T-helper 2 cell treated with Interferon-gamma antibody and Interleukin-4, amounts not matched to agents 5 μg/mL and 100 μg/mL, for 36 hours (primary cell): ENCODE measurements around the gene KCNC4.

Experiments used
- DNase-seq: peaks from one replicate; pipeline ENCODE4 v3.0.0; 2021; ENCODE audit warnings: low spot score
- H3K27ac Mint-ChIP-seq: one replicate; pipeline ENCODE4 v1.8.0; 2021; ENCODE audit warnings: mild to moderate bottlenecking, mixed read lengths
- H3K27me3 Mint-ChIP-seq: one replicate; pipeline ENCODE4 v1.8.0; 2021; ENCODE audit warnings: low read depth, mixed read lengths
- H3K36me3 Mint-ChIP-seq: one replicate; pipeline ENCODE4 v1.8.0; 2021; ENCODE audit warnings: low read depth, mixed read lengths
- H3K4me1 Mint-ChIP-seq: one replicate; pipeline ENCODE4 v1.8.0; 2021; ENCODE audit warnings: low read depth, mixed read lengths
- H3K4me3 Mint-ChIP-seq: one replicate; pipeline ENCODE4 v1.8.0; 2022; ENCODE audit warnings: mild to moderate bottlenecking, moderate library complexity, mixed read lengths
- H3K9me3 Mint-ChIP-seq: one replicate; pipeline ENCODE4 v1.8.0; 2021; ENCODE audit warnings: mixed read lengths

KCNC4 gene

DNA sequence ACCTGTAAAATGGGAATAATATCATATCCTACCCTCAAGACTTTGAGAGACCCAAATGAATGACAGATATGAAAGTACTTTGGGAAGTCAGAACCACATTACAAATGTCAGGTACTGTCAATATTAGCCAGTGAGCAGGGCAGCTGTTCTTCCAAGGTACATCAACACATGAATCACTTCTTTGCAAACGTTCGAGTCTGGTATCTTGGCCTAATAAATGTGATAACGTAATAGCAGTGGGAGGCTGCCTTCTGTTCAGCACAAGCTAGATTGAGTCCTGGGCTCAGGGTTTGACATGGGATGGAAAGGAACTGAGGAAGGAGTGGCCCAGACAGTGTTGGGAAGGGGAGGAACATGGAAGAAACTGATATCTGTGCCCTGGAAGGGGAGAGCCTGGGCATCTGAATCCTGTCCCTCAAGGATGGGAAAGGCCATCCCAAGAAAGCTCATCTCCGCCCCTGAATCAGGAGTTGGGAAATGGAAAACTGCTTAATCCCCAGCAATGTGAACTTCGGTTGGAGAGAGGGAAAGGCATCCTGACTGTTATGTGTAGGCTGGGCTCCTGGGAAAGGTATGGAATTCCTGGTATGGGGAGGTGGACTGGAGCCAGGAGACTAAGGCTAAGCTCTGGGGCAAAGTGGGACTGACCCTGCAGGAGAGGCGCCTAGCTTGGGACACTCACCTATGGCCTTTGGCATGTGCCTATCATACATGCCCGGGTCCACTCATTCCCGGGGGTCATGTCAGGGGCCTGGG lies 14.3 kb downstream of the KCNC4 start:
- no peaks in the 10 kb centered on the region for H3K36me3 Mint-ChIP-seq
- H3K27me3 Mint-ChIP-seq: no peaks in the 10 kb centered on the region
- no peak overlapping the region for H3K4me3 Mint-ChIP-seq
- H3K4me1 Mint-ChIP-seq: no peaks in the 10 kb centered on the region
- DNase-seq: no peak
- no peak overlapping the region for H3K27ac Mint-ChIP-seq
- no peaks in the 10 kb centered on the region for H3K9me3 Mint-ChIP-seq

DNA sequence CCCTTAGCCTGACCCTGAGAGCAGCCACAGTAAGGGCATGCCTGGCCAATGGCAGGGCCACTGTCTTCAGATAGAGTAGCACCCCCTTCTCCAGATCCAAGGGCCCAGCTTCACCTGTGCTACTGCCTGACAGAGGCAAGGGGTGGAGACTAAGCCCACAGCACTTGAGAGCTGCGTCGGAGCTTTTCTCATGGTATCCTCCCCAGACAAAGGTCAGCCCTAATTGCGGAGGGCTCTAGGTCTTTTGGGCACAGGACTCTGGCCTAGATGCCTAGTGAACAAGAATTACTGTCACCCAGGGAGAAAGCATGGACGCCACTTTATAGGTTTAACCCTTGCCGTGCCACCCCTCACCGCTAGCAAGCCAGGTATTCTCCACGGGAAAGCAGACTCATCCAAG lies 15.1 kb downstream of the KCNC4 start:
- DNase-seq: no peak
- Mint-ChIP-seq H3K27ac (no peak overlapping the region), H3K4me3 (no peak overlapping the region), H3K27me3 (no peaks in the 10 kb centered on the region), H3K4me1 (no peaks in the 10 kb centered on the region), H3K9me3 (no peaks in the 10 kb centered on the region), H3K36me3 (no peaks in the 10 kb centered on the region)

DNA sequence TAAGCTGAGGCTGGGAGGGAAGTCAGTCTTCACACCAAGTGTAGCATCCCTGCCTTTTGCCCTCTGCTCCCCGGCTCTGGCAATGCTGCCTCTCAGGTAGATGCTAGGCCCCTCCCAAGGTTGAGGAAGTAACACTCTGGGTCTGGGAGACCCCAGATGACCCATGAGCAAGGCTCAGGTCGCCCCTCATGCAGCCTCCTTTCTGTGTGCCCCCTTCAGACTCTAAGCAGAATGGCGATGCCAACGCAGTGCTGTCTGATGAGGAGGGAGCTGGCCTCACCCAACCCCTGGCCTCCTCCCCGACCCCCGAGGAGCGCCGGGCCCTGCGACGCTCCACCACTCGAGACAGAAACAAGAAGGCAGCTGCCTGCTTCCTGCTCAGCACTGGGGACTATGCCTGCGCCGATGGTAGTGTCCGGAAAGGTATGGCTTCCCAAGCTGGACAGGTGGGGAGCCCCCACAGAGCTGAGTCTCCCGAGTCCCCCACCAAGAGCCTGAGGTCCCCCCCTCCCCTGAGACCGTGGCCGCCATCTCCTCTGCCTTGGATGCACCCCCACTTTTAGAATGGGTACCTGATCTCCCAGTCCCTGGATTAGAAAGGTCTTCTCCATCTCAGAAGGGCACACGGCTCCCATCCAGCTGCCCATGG lies 15.8 kb downstream of the KCNC4 start:
- no peak for DNase-seq
- Mint-ChIP-seq H3K4me1 (no peaks in the 10 kb centered on the region), H3K27ac (no peak overlapping the region), H3K9me3 (no peaks in the 10 kb centered on the region), H3K27me3 (no peaks in the 10 kb centered on the region), H3K4me3 (no peak overlapping the region), H3K36me3 (no peaks in the 10 kb centered on the region)

DNA sequence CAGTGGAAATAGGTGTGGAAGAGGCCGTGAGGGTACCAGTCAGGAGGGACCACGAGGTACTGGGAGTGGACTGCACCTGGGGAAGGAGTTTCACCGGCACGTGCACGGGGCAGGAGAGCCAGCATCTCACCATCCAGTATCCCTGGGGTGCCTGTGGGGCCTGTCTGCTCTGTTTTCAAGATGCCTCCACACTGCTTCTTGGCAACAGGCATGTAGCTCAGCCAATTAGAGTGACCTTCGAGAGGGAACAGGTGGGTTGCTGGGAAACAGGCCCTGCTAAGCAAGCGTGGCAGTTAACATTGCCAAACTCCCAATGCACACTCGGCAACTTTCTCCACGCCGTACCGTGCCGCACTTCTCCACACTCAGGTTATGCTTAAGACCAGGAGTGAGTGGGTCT lies 17.7 kb downstream of the KCNC4 start:
- H3K9me3 Mint-ChIP-seq: no peaks in the 10 kb centered on the region
- no peaks in the 10 kb centered on the region for H3K4me1 Mint-ChIP-seq
- no peak for DNase-seq
- no peak overlapping the region for H3K27ac Mint-ChIP-seq
- H3K27me3 Mint-ChIP-seq: no peaks in the 10 kb centered on the region
- no peak overlapping the region for H3K4me3 Mint-ChIP-seq
- H3K36me3 Mint-ChIP-seq: no peaks in the 10 kb centered on the region

DNA sequence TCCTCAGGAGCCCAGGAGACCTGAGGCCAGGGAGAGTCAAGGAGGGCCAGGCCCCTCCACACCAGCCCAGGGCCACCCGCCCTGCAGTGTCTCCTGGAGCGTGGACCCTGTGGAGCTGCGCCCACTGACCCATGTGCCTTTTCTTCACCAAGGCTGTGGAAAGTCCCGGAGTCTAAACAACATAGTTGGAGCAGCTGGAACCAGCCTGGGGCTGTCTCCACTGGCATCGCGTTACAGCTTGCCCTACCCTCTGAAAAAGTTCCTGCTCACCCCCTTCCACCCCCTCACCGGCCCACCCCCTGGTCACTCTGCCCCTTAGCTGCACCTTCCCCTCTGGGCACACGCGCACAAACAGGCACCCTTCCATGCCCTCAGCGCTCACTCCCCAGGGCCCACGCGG lies 18.3 kb downstream of the KCNC4 start:
- H3K9me3 Mint-ChIP-seq: no peaks in the 10 kb centered on the region
- H3K27me3 Mint-ChIP-seq: no peaks in the 10 kb centered on the region

DNA sequence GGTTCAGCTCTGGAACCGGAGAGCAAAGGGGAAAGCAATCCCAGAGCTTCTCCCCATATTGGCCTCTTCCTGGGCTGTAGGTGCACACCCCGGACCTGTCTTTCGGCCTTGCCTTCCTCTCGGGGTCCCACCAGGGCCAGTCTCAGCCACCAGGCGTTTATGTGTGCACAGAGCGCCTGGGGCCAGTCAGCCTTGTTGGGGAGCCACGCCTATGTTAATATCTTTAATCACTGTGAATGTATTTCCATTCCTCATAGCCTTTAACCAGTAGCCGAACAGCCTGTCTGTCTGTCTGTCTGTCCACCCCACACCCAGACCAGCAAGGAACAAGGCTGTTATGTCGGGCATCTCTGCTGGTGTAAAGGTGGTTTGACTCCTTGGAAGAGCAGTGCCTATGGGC lies 18.8 kb downstream of the KCNC4 start:
- DNase-seq: no peak
- Mint-ChIP-seq H3K27me3 (no peaks in the 10 kb centered on the region), H3K27ac (no peak overlapping the region), H3K9me3 (no peaks in the 10 kb centered on the region), H3K4me1 (no peaks in the 10 kb centered on the region), H3K4me3 (no peak overlapping the region), H3K36me3 (no peaks in the 10 kb centered on the region)

More for the DNA sequence above, 18.3 kb downstream of the KCNC4 start:
- Mint-ChIP-seq H3K27ac (no peak overlapping the region), H3K4me1 (no peaks in the 10 kb centered on the region), H3K4me3 (no peak overlapping the region), H3K36me3 (no peaks in the 10 kb centered on the region)
- no peak for DNase-seq

DNA sequence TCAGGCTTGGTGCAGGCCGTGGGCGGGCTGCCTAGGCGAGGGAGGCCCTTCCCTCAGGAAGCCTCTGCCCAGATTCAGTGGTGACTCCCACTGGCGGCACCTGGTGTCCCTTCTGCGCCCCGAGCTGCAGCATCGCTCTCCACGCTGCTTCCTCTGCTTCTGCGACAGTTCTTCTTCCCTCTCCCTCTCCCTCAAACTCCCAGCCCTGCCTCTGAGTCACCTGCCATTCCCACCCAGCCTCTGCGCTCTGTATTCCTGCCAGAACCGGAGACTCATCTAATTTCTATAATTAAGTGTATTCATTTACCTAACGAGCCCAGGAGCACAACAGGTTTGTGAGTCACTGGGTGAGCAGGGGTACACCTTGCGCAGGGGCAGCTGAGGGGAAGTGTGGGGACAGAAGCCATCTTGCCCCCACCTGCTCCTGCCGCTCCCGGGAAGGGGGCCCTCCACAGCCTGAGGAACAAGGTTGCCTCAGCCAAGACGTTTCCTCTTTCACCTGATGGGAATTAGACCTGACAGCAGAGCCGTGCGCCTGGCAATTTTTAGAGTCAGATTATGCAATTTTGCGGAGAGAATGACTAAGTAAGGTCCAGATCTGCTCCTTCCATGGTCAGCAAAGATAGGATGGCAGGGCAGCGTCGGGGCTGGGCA lies 19.4 kb downstream of the KCNC4 start:
- no peaks in the 10 kb centered on the region for H3K27me3 Mint-ChIP-seq
- no peak overlapping the region for H3K4me3 Mint-ChIP-seq
- H3K4me1 Mint-ChIP-seq: no peaks in the 10 kb centered on the region
- no peaks in the 10 kb centered on the region for H3K9me3 Mint-ChIP-seq
- no peak for DNase-seq
- no peak overlapping the region for H3K27ac Mint-ChIP-seq
- H3K36me3 Mint-ChIP-seq: no peaks in the 10 kb centered on the region

DNA sequence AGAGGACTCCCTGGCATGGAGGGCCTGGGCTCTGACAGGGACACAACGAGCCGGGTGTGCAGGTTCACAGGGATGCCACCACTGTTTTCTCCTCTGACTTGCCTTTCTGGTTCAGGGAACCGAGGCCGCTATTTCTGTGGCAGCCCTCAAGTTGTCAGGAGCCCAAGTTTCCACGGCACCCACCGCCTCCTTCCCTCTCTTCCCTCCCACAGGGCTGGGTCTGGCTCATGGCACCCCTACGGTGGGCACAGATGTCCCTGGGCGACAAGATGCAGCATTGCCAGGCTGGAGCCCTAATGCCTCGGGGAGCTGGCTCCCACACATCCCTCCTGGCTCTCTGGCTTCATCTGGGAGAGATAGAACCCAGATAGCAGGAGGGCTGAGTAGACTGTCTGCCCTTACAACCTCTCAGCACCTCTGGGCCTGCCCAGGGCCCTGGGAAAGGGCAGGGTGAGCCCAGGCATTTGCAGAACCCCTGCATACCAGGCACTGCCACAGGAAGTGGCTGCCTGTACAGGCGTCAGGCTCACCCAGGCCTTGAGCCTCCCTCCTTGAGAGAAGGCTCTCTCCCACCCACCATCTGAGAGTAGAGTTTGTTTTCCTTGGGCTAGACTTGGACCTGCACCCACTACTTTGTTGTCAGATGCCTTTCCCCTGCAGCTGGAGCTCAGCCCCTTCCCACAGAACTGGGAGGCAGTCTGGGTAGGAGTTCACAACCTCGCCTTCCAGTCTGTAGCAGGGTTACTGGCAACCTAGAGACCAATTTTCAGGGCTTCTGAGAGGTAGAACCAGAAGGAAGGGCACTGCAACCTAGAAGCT lies 20.5 kb downstream of the KCNC4 start:
- Mint-ChIP-seq H3K27me3 (no peaks in the 10 kb centered on the region), H3K36me3 (no peaks in the 10 kb centered on the region), H3K9me3 (no peaks in the 10 kb centered on the region), H3K27ac (no peak overlapping the region), H3K4me1 (peaks cover 7% of the 10 kb centered on the region), H3K4me3 (no peak overlapping the region)
- DNase-seq: no peak

DNA sequence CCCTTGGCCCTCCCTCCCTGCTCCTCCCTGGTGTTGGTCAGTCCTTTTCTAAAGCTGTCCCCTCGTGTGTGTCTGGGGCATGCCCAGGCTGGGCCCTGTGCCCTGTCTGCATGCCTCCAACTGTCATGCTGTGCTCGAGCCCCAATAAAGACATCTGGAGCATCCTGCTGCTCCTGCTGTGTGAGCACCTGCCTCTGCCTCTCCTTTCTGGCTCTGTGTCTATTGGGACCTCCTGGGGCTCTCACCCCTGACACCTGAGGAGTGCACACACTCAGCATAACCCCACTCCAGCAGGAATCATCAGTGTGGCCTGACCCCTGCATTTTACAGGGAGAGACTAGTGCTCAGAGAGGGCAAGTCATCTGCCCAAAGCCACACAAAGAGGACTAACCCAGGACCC lies 23.7 kb downstream of the KCNC4 start:
- Mint-ChIP-seq H3K9me3 (no peaks in the 10 kb centered on the region), H3K27ac (no peak overlapping the region), H3K4me3 (no peak overlapping the region), H3K4me1 (peaks cover 17% of the 10 kb centered on the region), H3K36me3 (no peaks in the 10 kb centered on the region), H3K27me3 (no peaks in the 10 kb centered on the region)
- no peak for DNase-seq

DNA sequence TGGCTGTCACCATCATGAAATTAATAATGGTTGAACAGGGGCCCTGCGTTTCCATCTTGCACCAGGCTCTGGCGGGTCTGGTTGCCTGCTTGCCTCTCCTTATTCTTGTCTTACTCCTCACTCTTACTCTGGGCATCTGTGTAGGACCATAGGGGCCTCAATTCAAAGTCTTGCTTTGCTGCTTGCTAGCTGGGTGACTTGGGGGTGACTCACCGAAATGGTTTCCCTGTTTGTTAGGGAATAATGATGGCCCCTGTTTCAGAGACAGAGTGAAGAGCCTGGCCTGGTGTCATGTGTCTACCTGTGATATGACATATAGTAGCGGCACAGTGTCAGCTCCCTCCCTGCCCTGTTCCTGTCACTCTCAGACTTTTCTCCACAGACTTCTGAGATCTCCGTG lies 24.6 kb downstream of the KCNC4 start:
- H3K4me1 Mint-ChIP-seq: peaks cover 17% of the 10 kb centered on the region
- no peaks in the 10 kb centered on the region for H3K27me3 Mint-ChIP-seq
- no peaks in the 10 kb centered on the region for H3K9me3 Mint-ChIP-seq
- no peak overlapping the region for H3K4me3 Mint-ChIP-seq
- no peaks in the 10 kb centered on the region for H3K36me3 Mint-ChIP-seq
- no peak overlapping the region for H3K27ac Mint-ChIP-seq
- DNase-seq: no peak

DNA sequence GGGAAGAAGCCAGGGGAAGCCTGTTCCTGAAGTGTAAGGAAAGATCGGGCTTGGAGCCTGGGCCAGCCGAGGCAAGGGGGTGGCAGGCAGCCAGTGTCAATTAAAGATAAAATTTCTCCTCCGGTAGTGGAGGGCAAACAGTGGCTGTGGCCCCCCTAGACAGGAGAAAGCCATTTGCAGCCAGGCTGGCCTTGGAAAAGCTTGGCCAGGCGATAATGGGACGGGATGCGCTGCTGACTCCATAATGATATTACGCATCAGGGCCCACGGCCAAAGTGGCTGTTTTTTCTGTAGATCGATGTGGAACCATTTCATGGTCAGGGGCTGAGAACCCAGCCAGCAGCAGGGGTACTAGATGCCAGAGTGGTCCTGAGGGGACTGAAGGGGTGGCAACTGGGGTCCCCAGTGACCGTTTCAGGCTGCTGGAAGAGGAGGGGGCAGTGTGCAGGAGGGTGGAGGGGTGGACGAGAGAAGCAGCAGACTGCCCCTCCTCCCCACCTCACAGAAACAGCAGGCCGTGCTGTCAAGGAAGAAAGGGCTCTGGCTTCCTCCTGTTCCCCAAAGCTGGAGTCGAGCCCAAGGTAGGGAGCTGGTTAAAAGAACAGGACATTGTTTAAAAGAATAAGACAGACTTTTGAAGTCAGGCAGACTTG lies 25.2 kb downstream of the KCNC4 start:
- Mint-ChIP-seq H3K4me3 (no peak overlapping the region), H3K36me3 (no peaks in the 10 kb centered on the region), H3K9me3 (no peaks in the 10 kb centered on the region), H3K27me3 (no peaks in the 10 kb centered on the region), H3K4me1 (peaks cover 17% of the 10 kb centered on the region), H3K27ac (peak overlapping the region; percentile 72)
- no peak for DNase-seq

DNA sequence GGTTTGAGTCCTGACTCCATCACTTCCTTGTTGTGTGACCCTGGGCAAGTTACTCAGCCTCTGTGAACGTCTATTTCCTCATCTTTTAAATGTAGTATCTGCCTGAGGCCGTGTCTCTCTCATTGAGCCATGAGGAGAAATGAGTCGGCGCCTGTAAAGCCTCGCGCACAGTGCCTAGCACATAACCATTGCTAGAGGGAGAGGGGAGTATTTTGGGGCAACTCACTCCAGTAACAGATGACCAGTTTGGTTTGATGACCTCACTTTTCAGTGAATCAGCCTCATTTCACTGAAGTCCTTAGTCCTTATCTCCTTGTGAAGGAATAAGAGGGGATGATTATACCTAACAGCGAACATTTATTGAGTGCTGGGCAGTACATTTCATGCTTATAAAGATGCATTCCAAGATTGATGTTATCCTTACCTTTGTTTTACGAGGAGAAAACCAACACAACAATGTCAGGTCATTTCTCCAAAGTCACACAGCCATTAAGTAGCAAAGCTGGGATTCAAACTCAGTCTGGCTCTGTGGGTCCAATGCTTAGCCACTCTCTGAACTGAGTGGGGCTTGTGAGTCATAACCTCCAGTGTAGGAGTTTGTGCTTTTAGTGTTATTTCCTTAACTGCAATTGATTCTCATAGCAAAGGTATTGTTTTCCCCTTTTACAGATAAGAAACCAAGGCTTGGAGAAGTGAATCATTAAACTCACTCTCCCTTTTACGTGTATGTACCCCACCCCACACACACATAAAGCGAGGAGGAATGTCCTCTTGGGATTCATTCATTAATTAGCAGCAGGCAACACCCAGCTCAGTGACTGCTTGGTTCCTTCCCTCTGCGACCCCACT lies 25.9 kb downstream of the KCNC4 start:
- H3K27ac Mint-ChIP-seq: peak overlapping the region; percentile 72
- no peaks in the 10 kb centered on the region for H3K36me3 Mint-ChIP-seq
- H3K9me3 Mint-ChIP-seq: no peaks in the 10 kb centered on the region
- no peaks in the 10 kb centered on the region for H3K27me3 Mint-ChIP-seq
- peaks cover 17% of the 10 kb centered on the region for H3K4me1 Mint-ChIP-seq
- DNase-seq: peak; percentile 78
- H3K4me3 Mint-ChIP-seq: no peak overlapping the region
